ENCODE data around the gene MN1. TPM values are rescaled to one million over a fixed set of nuclear protein-coding genes. Genes with fewer than 3 reads are reported as not detected.

MN1 gene
- total and polyA plus RNA-seq, 2 experiments from 2014 or later: 1.0 to 6.8 TPM

- ATAC-seq (no peak; the same call in 2 of the 3 replicates), DNase-seq (ENCODE audit: low spot score) (no peak)
- H3K79me2 ChIP-seq (replicated peaks; ENCODE audit: insufficient read depth): no peaks in the 10 kb centered on the region
- H3K36me3 Mint-ChIP-seq (ENCODE audit: low read depth): peaks cover 13% of the 10 kb centered on the region
- no peaks in the 10 kb centered on the region for H3F3A ChIP-seq (replicated peaks; ENCODE audit: low read depth)
- H3K36me3 ChIP-seq (ENCODE audit: insufficient read depth): no peaks in the 10 kb centered on the region
- H3K27ac Mint-ChIP-seq: no peak overlapping the region
- TF ChIP-seq CTCF (conservative IDR thresholded peaks at IDR 0.05; ENCODE audit: low read depth in 2 of 2) (no peak), EZH2 (IDR thresholded peaks at IDR 0.05; ENCODE audit: low read depth, unreplicated experiment) (no peak), ETS1 (IDR thresholded peaks at IDR 0.05) (no peak), REST (IDR thresholded peaks at IDR 0.05; ENCODE audit: unreplicated experiment) (no peak), ZNF331 (CRISPR knock-in tag; IDR thresholded peaks at IDR 0.05; ENCODE audit: low read depth) (no peak), STAT1 (IDR thresholded peaks at IDR 0.05; ENCODE audit: unreplicated experiment) (no peak)
- H3K9me2 ChIP-seq (ENCODE audit: insufficient read depth): no peaks in the 10 kb centered on the region
- H3K27me3 Mint-ChIP-seq (ENCODE audit: insufficient read depth, low read depth, poor library complexity): peaks cover 7% of the 10 kb centered on the region
- H3K9me3 Mint-ChIP-seq: peaks cover 17% of the 10 kb centered on the region; the same call in 2 of the 3 replicates
- peaks cover 8% of the 10 kb centered on the region; the same call in 1 of the 2 replicates for H3K4me1 ChIP-seq (ENCODE audit: insufficient read depth)
- H3K4me3 Mint-ChIP-seq: no peak overlapping the region
- H2AFZ ChIP-seq: no peak overlapping the region
- no peaks in the 10 kb centered on the region for H4K20me1 ChIP-seq (replicated peaks; ENCODE audit: insufficient read depth)
- H3K4me3 ChIP-seq: no peak overlapping the region
- no peak overlapping the region for H3K27ac ChIP-seq (ENCODE audit: low read depth)
- no peak overlapping the region for H3K4me2 ChIP-seq
- H3K27me3 ChIP-seq (ENCODE audit: insufficient read depth): no peaks in the 10 kb centered on the region
- peaks cover 22% of the 10 kb centered on the region for H3K4me1 Mint-ChIP-seq
These were observed 33.0 kb upstream of the MN1 start for GRCh38 chr22:27834364-27835185.

- H3K4me3 ChIP-seq: no peak overlapping the region
- no peak overlapping the region for H3K4me3 Mint-ChIP-seq
- no peak overlapping the region for H3K27ac ChIP-seq (ENCODE audit: low read depth)
- peaks cover 16% of the 10 kb centered on the region for H3K4me1 Mint-ChIP-seq
- no peaks in the 10 kb centered on the region for H3K79me2 ChIP-seq (replicated peaks; ENCODE audit: insufficient read depth)
- H3K4me2 ChIP-seq: no peak overlapping the region
- no peak for DNase-seq (ENCODE audit: low spot score)
- H2AFZ ChIP-seq: no peak overlapping the region
- no peak for ATAC-seq
- H3K4me1 ChIP-seq (ENCODE audit: insufficient read depth): peaks cover 8% of the 10 kb centered on the region; the same call in 1 of the 2 replicates
- no peaks in the 10 kb centered on the region for H3K27me3 ChIP-seq (ENCODE audit: insufficient read depth)
- H3K36me3 Mint-ChIP-seq (ENCODE audit: low read depth): peaks cover 11% of the 10 kb centered on the region
- H3K27me3 Mint-ChIP-seq (ENCODE audit: insufficient read depth, low read depth, poor library complexity): peaks cover 7% of the 10 kb centered on the region
- H3K9me3 Mint-ChIP-seq: peaks cover 16% of the 10 kb centered on the region; the same call in 2 of the 3 replicates
- TF ChIP-seq JUNB (IDR thresholded peaks at IDR 0.05; ENCODE audit: unreplicated experiment): no peak
- TF ChIP-seq POLR2AphosphoS5 (IDR thresholded peaks at IDR 0.05; ENCODE audit: low read depth): no peak
- TF ChIP-seq STAT1 (IDR thresholded peaks at IDR 0.05; ENCODE audit: unreplicated experiment): no peak
- TF ChIP-seq CREB1 (CRISPR knock-in tag; IDR thresholded peaks at IDR 0.05; ENCODE audit: low read depth): no peak
- TF ChIP-seq EZH2 (IDR thresholded peaks at IDR 0.05; ENCODE audit: low read depth, unreplicated experiment): no peak
- no peak for TF ChIP-seq ETS1 (IDR thresholded peaks at IDR 0.05)
- no peak for TF ChIP-seq NANOG (IDR thresholded peaks at IDR 0.05; ENCODE audit: borderline replicate concordance)
- no peak for TF ChIP-seq REST (IDR thresholded peaks at IDR 0.05; ENCODE audit: unreplicated experiment)
- H3K36me3 ChIP-seq (ENCODE audit: insufficient read depth): no peaks in the 10 kb centered on the region
- H3F3A ChIP-seq (replicated peaks; ENCODE audit: low read depth): no peaks in the 10 kb centered on the region
- no peaks in the 10 kb centered on the region for H3K9me2 ChIP-seq (ENCODE audit: insufficient read depth)
- H4K20me1 ChIP-seq (replicated peaks; ENCODE audit: insufficient read depth): no peaks in the 10 kb centered on the region
- H3K27ac Mint-ChIP-seq: no peak overlapping the region
These were observed 32.2 kb upstream of the MN1 start for GRCh38 chr22:27833803-27834202.
